IPS DF 6.9 (cell line): Measurements from ENCODE around the gene RPTN.
A peak's percentile ranks its signal among the peaks of the same experiment; 100 is the strongest.

ENCODE experiments used
- DNase-seq: peaks from one replicate; pipeline ENCODE4 v3.0.0-alpha.2; 2013; ENCODE audit warnings: low read depth, low spot score
- H3K27ac ChIP-seq: one replicate; pipeline ENCODE4 v1.5.1; 2013; ENCODE audit warnings: low read length, control low read depth
- H3K27me3 ChIP-seq: 2 replicates; pipeline ENCODE4 v1.6.1; 2013; ENCODE audit warnings: mild to moderate bottlenecking, low read length; ENCODE audit not compliant: control insufficient read depth, insufficient read depth
- H3K36me3 ChIP-seq: 2 replicates; pipeline ENCODE4 v1.6.1; 2013; ENCODE audit warnings: low read length; ENCODE audit not compliant: control insufficient read depth, insufficient read depth
- H3K4me1 ChIP-seq: 2 replicates; pipeline ENCODE4 v1.6.1; 2013; ENCODE audit warnings: low read length; ENCODE audit not compliant: control insufficient read depth, insufficient read depth
- H3K4me3 ChIP-seq: 2 replicates; pipeline ENCODE4 v1.5.1; 2013; ENCODE audit warnings: mild to moderate bottlenecking, low read length
- H3K9me3 ChIP-seq: 2 replicates; pipeline ENCODE4 v1.6.1; 2013; ENCODE audit warnings: low read length, inconsistent platforms; ENCODE audit not compliant: control insufficient read depth, insufficient read depth
- WGBS: extraction: QIAGEN DNeasy Blood & Tissue Kit; methylation state at CpG from one replicate; pipeline ENCODE4 v1.1.7; 2013; ENCODE audit warnings: mixed read lengths, missing lambda C conversion rate; ENCODE audit not compliant: insufficient read length, insufficient coverage; 5-methylcytosine and 5-hydroxymethylcytosine counted together

Gene RPTN

DNA sequence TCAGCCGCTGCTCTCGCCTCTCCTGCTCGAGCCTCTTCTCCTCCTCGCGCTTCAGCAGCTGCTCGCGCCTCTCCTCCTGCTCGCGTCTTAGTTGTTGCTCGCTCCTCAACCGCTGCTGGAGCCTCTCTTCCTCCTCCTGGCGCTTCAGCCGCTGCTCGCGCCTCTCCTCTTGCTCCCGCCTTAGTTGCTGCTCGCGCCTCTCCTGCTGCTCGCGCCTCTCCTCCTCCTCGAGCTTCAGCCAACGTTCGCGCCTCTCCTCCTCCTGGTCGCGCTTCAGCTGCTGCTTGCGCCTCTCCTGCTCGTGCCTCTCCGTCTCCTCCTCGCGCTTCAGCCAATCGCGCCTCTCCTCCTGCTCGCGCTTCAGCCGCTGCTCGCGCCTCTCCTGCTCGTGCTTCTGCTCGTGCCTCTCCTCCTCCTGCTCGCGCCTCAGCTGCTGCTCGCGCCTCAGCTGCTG lies 47.5 kb downstream of the RPTN start:
- no peak for DNase-seq

GRCh38 chr1:152110860-152111514 lies 48.0 kb downstream of the RPTN start:
- no peak overlapping the region for H3K27ac ChIP-seq
- DNase-seq = no peak
- H3K4me3 ChIP-seq = no peak overlapping the region; the same call in 1 of the 2 replicates
- peaks cover 79% of the 10 kb centered on the region for H3K27me3 ChIP-seq
- H3K9me3 ChIP-seq = no peaks in the 10 kb centered on the region
- WGBS = no CpG with 5 or more reads among the region's 60 CpGs
- no peaks in the 10 kb centered on the region for H3K36me3 ChIP-seq
- H3K4me1 ChIP-seq = peaks cover 2% of the 10 kb centered on the region

More for the DNA sequence above, 47.5 kb downstream of the RPTN start:
- H3K27ac ChIP-seq = no peak overlapping the region
- H3K4me1 ChIP-seq = peaks cover 2% of the 10 kb centered on the region
- WGBS = no CpG with 5 or more reads among the region's 44 CpGs
- no peaks in the 10 kb centered on the region for H3K36me3 ChIP-seq
- H3K4me3 ChIP-seq = no peak overlapping the region
- H3K27me3 ChIP-seq = peaks cover 79% of the 10 kb centered on the region
- no peaks in the 10 kb centered on the region for H3K9me3 ChIP-seq

DNA sequence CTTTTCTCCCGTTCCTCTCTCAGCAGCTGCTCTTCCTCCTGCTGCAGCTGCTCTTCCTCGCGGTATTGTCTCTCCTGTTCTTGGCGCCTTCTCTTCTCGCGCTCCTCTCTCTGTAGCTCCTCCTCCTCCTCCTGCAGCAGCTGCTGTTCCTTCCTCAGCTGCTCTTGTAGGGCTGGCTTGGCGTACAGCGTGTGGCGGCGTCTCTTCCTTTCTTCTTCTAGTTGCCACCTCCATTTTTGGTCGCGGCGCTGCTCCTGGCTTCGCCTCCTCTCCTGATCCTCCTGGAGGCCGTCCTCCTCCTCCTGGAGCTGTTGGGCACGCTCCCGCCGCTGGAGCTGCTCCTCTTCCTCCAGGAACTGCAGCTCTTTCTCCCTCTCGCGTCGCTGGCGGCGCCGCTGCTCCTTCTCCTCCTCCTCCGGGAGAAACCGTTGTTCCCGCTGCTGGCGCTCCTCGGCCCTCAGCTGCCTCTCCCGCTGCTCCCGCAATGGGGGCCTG lies 48.6 kb downstream of the RPTN start:
- Histone ChIP-seq H3K9me3 (no peaks in the 10 kb centered on the region), H3K27me3 (peaks cover 78% of the 10 kb centered on the region), H3K27ac (no peak overlapping the region), H3K4me3 (no peak overlapping the region; the same call in 1 of the 2 replicates), H3K4me1 (peaks cover 2% of the 10 kb centered on the region), H3K36me3 (no peaks in the 10 kb centered on the region)
- no peak for DNase-seq
- no CpG with 5 or more reads among the region's 31 CpGs for WGBS

- no CpG with 5 or more reads among the region's 15 CpGs for WGBS
- no peaks in the 10 kb centered on the region for H3K36me3 ChIP-seq
Observed at GRCh38 chr1:152109998-152110294, 49.1 kb downstream of the RPTN start.

DNA sequence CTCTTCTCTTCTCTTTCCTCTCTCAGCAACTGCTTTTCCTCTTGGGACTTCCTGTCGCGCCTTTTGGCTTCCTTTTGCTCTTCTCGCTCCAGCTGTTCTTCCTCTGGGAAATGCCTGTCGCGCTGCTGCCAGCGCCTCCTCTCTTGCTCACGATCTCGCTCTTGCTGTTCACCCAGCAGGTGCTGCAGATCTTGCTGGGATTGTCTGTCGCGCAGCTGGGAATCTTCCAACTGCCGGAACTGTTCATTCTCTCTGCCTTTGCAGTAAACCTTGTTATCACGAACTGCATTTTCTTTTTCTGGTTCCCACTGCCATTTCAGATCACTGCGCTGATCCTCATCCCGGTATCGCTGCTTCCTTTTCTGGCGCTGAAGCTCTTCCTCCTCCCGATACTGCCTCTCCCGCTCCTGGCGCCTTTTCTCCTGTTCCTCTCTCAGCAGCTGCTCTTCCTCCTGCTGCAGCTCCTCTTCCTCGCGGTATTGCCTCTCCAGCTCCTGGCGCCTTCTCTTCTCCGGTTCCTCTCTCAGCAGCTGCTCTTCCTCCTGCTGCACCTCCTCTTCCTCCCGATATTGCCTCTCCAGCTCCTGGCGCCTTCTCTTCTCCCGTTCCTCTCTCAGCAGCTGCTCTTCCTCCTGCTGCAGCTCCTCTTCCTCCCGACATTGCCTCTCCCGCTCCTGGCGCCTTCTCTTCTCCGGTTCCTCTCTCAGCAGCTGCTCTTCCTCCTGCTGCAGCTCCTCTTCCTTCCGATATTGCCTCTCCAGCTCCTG lies 49.6 kb downstream of the RPTN start:
- no peak for DNase-seq
- peaks cover 74% of the 10 kb centered on the region for H3K27me3 ChIP-seq
- no peak overlapping the region for H3K27ac ChIP-seq
- no CpG with 5 or more reads among the region's 31 CpGs for WGBS
- no peak overlapping the region for H3K4me3 ChIP-seq
- H3K36me3 ChIP-seq = no peaks in the 10 kb centered on the region
- H3K4me1 ChIP-seq = peaks cover 2% of the 10 kb centered on the region
- H3K9me3 ChIP-seq = no peaks in the 10 kb centered on the region

More at GRCh38 chr1:152109998-152110294, 49.1 kb downstream of the RPTN start:
- peaks cover 75% of the 10 kb centered on the region for H3K27me3 ChIP-seq
- no peak for DNase-seq
- peaks cover 2% of the 10 kb centered on the region for H3K4me1 ChIP-seq
- H3K4me3 ChIP-seq = no peak overlapping the region
- no peaks in the 10 kb centered on the region for H3K9me3 ChIP-seq
- no peak overlapping the region for H3K27ac ChIP-seq

DNA sequence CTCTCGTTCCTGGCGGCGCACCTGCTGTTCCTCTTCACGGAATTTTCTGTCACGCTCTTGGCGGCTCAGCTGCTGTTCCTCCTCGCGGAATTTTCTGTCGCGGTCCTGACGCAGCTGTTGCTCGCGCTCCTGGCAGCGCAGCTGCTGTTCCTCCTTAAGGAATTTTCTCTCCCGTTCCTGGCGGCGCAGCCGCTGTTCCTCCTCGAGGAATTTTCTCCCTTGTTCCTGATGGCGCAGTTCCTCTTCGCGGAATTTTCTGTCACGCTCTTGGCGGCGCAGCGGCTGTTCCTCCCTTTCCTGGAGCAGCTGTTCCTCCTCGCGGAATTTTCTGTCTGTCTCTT lies 50.2 kb downstream of the RPTN start:
- Histone ChIP-seq H3K4me3 (no peak overlapping the region), H3K27ac (no peak overlapping the region), H3K9me3 (no peaks in the 10 kb centered on the region), H3K36me3 (no peaks in the 10 kb centered on the region), H3K27me3 (peaks cover 70% of the 10 kb centered on the region), H3K4me1 (peaks cover 2% of the 10 kb centered on the region)
- no peak for DNase-seq
- no CpG with 5 or more reads among the region's 28 CpGs for WGBS

DNA sequence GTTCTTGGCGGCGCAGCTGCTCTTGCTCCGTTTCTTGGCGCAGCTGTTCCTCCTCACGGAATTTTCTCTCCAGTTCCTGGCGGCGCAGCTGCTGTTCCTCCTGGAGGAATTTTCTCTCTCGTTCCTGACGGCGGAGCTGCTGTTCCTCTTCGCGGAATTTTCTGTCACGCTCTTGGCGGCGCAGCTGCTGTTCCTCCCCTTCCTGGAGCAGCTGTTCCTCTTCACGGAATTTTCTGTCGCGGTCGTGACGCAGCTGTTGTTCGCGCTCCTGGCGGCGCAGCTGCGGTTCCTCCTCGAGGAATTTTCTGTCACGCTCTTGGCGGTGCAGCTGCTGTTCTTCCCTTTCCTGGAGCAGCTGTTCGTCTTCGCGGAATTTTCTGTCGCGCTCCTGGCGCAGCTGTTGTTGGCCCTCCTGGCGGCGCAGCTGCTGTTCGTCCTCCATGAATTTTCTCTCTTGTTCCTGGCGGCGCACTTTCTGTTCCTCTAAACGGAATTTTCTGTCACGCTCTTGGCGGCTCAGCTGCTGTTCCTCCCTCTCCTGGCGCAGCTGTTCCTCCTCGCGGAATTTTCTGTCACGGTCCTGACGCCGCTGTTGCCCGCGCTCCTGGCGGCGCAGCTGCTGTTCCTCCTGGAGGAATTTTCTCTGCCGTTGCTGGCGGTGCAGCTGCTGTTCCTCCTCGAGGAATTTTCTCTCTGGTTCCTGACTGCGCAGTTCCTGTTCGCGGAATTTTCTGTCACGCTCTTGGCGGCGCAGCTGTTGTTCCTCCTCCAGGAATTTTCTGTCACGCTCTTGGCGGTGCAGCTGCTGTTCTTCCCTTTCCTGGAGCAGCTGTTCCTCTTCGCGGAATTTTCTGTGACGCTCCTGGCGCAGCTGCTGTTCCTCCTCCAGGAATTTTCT lies 50.8 kb downstream of the RPTN start:
- no CpG with 5 or more reads among the region's 67 CpGs for WGBS
- Histone ChIP-seq H3K4me1 (peaks cover 2% of the 10 kb centered on the region), H3K9me3 (no peaks in the 10 kb centered on the region), H3K27me3 (peaks cover 64% of the 10 kb centered on the region), H3K36me3 (no peaks in the 10 kb centered on the region), H3K4me3 (peak overlapping the region; percentile 23), H3K27ac (no peak overlapping the region)
- no peak for DNase-seq

DNA sequence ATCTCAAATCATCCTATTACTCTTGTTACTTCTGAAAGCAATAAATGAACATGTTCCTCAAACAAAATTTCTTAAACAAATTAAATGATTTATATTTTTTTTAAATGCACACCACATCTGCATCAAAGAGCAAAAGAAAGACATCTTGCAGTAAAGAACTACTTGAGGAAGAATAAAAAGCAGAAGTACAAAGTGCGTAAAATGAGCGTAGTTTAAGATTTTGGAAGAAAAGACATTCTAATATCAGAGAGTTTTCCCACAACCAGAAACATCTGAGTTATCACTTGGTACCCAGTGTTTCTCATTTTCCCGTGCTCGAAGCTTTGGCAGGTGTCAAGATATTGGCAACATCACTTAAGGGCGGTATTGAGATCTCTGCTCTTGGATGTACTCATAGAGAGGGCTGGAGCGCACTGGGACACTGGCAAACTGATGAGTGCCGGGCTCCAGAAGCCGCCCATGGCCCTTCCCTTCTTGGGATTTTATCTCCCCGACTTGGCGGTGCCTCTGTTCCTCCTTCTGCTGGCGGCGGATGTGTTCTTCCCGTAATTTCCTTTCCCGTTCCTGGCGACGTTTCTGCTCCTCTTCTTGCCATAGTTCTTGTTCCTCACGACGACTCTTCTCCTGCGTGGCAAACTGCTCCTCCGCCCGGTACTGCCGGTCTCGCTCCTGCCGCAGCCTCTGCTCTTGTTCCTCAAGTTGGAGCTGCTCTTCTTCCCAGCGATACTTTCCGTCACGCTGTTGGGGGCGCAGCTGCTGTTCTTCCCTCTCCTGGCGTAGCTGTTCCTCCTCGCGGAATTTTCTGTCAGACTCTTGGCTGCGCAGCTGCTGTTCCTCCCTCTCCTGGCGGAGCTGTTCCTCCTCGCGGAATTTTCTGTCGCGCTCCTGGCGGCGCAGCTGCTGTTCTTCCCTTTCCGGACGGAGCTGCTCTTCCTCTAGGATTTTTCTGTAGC lies 51.7 kb downstream of the RPTN start:
- no peak for DNase-seq
- no CpG with 5 or more reads among the region's 41 CpGs for WGBS
- Histone ChIP-seq H3K9me3 (no peaks in the 10 kb centered on the region), H3K4me3 (peak overlapping the region; percentile 2; the same call in 1 of the 2 replicates), H3K27ac (no peak overlapping the region), H3K4me1 (peaks cover 2% of the 10 kb centered on the region), H3K27me3 (peaks cover 55% of the 10 kb centered on the region), H3K36me3 (no peaks in the 10 kb centered on the region)

GRCh38 chr1:152104854-152105253 lies 54.2 kb downstream of the RPTN start:
- Histone ChIP-seq H3K27ac (no peak overlapping the region), H3K9me3 (no peaks in the 10 kb centered on the region), H3K27me3 (peaks cover 34% of the 10 kb centered on the region), H3K4me3 (no peak overlapping the region), H3K4me1 (no peaks in the 10 kb centered on the region), H3K36me3 (no peaks in the 10 kb centered on the region)
- DNase-seq = no peak
- WGBS = no CpG with 5 or more reads among the region's 2 CpGs
